Airway epithelial cell (primary cell): ENCODE results near the gene TMPRSS7. TPM values are rescaled to one million over a fixed set of nuclear protein-coding genes. Genes with fewer than 3 reads are reported as not detected.

Experiments used
- total RNA-seq: library from RNA; depleted of rRNA; stranded (reverse); fragments of >200 nt; gene quantifications from 2 replicates; pipeline ENCODE4 v1.2.3, GENCODE V29; 2015

Gene TMPRSS7
- 0.14 TPM in 1 of 2 replicates, not detected in the other for total RNA-seq

GRCh38 chr3:112034436-112034835 is at the start of gene TMPRSS7:
Gene TMPRSS7 (plus strand): TSS chr3:112034736. CDS start chr3:112034846, 110 bp downstream.

GRCh38 chr3:111998636-111999483 is 35.7 kb upstream of the TMPRSS7 start, which contains the start of gene TAGLN3:
Gene TAGLN3 (plus strand): TSS chr3:111998922. CDS start chr3:111999423, 501 bp downstream.

GRCh38 chr3:112086076-112086854 is 51.7 kb downstream of the TMPRSS7 start, which contains the start of gene C3orf52:
Gene C3orf52 (plus strand): TSS chr3:112086389. CDS start chr3:112086408, 19 bp downstream.

Other genes with a start within 250 kb of the TMPRSS7 start
- 38.4 and 59.0 TPM in 2 replicates for gene PHLDB2, start 175.5 kb upstream of the TMPRSS7 start, total RNA-seq
- gene ABHD10, start 55.7 kb upstream of the TMPRSS7 start, total RNA-seq: 14.4 and 23.3 TPM in 2 replicates
- 6.4 and 8.1 TPM in 2 replicates for gene TAGLN3, start 35.8 kb upstream of the TMPRSS7 start, total RNA-seq
- 7.2 and 8.8 TPM in 2 replicates for gene C3orf52, start 51.7 kb downstream of the TMPRSS7 start, total RNA-seq
- gene GCSAM, start 98.5 kb downstream of the TMPRSS7 start, total RNA-seq: 1.1 and 2.4 TPM in 2 replicates